Coronary artery (tissue), 2 donors: ENCODE measurements around the gene TSG101.

Source experiments
- DNase-seq: peaks from one replicate; pipeline ENCODE4 v3.0.0-alpha.2; 2017; ENCODE audit warnings: low spot score
- H3K27ac ChIP-seq, 2 donors: fragments of 200-600 bp; sonication (generic); one replicate each; pipeline ENCODE4 v1.5.1; 2016 to 2019
- H3K4me3 ChIP-seq: fragments of 200-600 bp; sonication (generic); 2 replicates; pipeline ENCODE4 v1.5.1; 2016; ENCODE audit warnings: mild to moderate bottlenecking, moderate library complexity
- CTCF ChIP-seq: fragments of 200-600 bp; sonication (generic); IDR thresholded peaks from one replicate; pipeline ENCODE4 v1.5.1; 2019; ENCODE audit warnings: antibody characterized with exemption

The TSG101 gene

GRCh38 chr11:18485913-18486528 lies 40.7 kb downstream of the TSG101 start:
- DNase-seq, result no peak
- Histone ChIP-seq H3K4me3 (no peak overlapping the region), H3K27ac (no peak overlapping the region)
- no peak for TF ChIP-seq CTCF

GRCh38 chr11:18479063-18479462 lies 47.7 kb downstream of the TSG101 start:
- no peak for TF ChIP-seq CTCF
- Histone ChIP-seq H3K27ac (no peak overlapping the region), H3K4me3 (no peak overlapping the region)
- DNase-seq, result no peak

- no peak for DNase-seq
- Histone ChIP-seq H3K4me3 (no peak overlapping the region), H3K27ac (no peak overlapping the region)
- no peak for TF ChIP-seq CTCF
Measured at GRCh38 chr11:18472587-18472986, 54.2 kb downstream of the TSG101 start.

GRCh38 chr11:18471995-18472394 lies 54.7 kb downstream of the TSG101 start:
- H3K4me3 ChIP-seq, result no peak overlapping the region
- no peak overlapping the region for H3K27ac ChIP-seq
- TF ChIP-seq CTCF, result no peak
- DNase-seq, result no peak

- DNase-seq, result no peak
- no peak overlapping the region for H3K27ac ChIP-seq
- H3K4me3 ChIP-seq, result no peak overlapping the region
- TF ChIP-seq CTCF, result no peak
Measured at GRCh38 chr11:18468961-18469360, 57.8 kb downstream of the TSG101 start.

GRCh38 chr11:18468059-18468458 lies 58.7 kb downstream of the TSG101 start:
- H3K27ac ChIP-seq, result no peak overlapping the region
- DNase-seq, result no peak
- TF ChIP-seq CTCF, result no peak
- H3K4me3 ChIP-seq, result no peak overlapping the region

GRCh38 chr11:18466402-18466801 lies 60.3 kb downstream of the TSG101 start:
- Histone ChIP-seq H3K4me3 (no peak overlapping the region), H3K27ac (no peak overlapping the region)
- no peak for TF ChIP-seq CTCF
- no peak for DNase-seq
